DOHH2 (cell line): ENCODE data around the gene DNAJB7.

Experiments
- CTCF ChIP-seq: fragments of 200-600 bp; sonication (generic); IDR thresholded peaks from one replicate; pipeline ENCODE4 v1.5.1; 2014; ENCODE audit warnings: antibody characterized with exemption, mild to moderate bottlenecking, low read depth, low read length; ENCODE audit not compliant: poor library complexity, severe bottlenecking
- EZH2phosphoT487 ChIP-seq: fragments of 200-600 bp; sonication (generic); IDR thresholded peaks from 2 replicates; pipeline ENCODE4 v1.6.1; 2017; ENCODE audit warnings: borderline replicate concordance, mild to moderate bottlenecking, antibody characterized with exemption, low read length, moderate library complexity, mixed read lengths

GRCh38 chr22:40834619-40835018, 27.3 kb downstream of the DNAJB7 start:
- no peak for TF ChIP-seq CTCF
- no peak for TF ChIP-seq EZH2phosphoT487
